Measurements from ENCODE around the gene TAC4. TPM values are rescaled to one million over a fixed set of nuclear protein-coding genes. Genes with fewer than 3 reads are reported as not detected.

Gene TAC4
- total and polyA plus RNA-seq, 9 of the 15 experiments (the other 6 are each of a cell fraction or from before 2014, with no cell fraction given) = 0.17 TPM; not detected in 8

DNA sequence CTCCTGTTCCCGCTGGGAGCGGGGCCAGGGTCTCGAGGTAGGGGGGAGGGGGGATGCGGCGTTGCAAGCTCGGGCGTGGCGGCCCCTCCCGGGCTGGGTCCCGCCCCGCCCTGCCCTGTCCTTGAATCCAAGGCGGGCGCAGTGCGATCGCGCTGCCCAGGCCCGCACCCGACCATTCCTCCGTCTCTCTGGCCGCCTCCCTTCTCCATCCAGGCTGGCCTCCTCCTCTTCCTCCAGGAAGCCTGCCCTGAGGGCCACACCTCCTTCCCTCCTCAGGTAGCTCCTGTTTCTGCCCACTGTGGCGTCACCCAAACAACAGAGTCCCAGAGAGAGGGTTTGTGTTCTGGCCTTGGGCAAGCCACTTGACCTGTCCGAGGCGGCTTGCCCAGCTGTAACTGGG lies 43.0 kb upstream of the TAC4 start:
- Histone ChIP-seq H3K4me1 (replicated peaks in 1 of 2; ENCODE audit: control insufficient read depth in 2 of 2, insufficient read depth in 2 of 2, low read length in 2 of 2) (peaks cover 0 to 11% of the 10 kb centered on the region in 2 experiments; a peak in 2 of 5 replicates), H3K9me3 (replicated peaks; ENCODE audit: control insufficient read depth, insufficient read depth, low read depth, low read length) (no peaks in the 10 kb centered on the region), H3K9me1 (ENCODE audit: control insufficient read depth, insufficient read depth, low read length) (no peaks in the 10 kb centered on the region), H3K27me3 (ENCODE audit: control insufficient read depth in 2 of 2, insufficient read depth in 2 of 2, low read length in 2 of 2) (peaks cover 22 to 55% of the 10 kb centered on the region in 2 experiments), H3K4me2 (ENCODE audit: insufficient read depth, low read length) (no peak overlapping the region), H3K9ac (ENCODE audit: insufficient read depth in 1 of 2, low read depth in 2 of 2, low read length in 2 of 2) (no peak overlapping the region), H3K27ac (ENCODE audit: extremely low read depth, low read depth, low read length) (no peak overlapping the region), H3K4me3 (no peak overlapping the region), H2AFZ (ENCODE audit: low read depth, low read length) (no peak overlapping the region), H4K20me1 (replicated peaks; ENCODE audit: control insufficient read depth, insufficient read depth, low read length) (no peaks in the 10 kb centered on the region), H3K79me2 (ENCODE audit: control insufficient read depth, insufficient read depth, low read length) (no peaks in the 10 kb centered on the region), H3K36me3 (ENCODE audit: control insufficient read depth, insufficient read depth, low read length) (no peaks in the 10 kb centered on the region)
- TF ChIP-seq WHSC1 (IDR thresholded peaks at IDR 0.05; ENCODE audit: low read length) (no peak), ZBTB7A (IDR thresholded peaks at IDR 0.05; ENCODE audit: borderline replicate concordance, control insufficient read depth, low read depth, low read length) (no peak)
- FAIRE-seq (no peak), DNase-seq (ENCODE audit: extremely low read depth in 1 of 4, low spot score in 3 of 4) (no peak), ATAC-seq (no peak)
- POLR2A ChIA-PET = interaction anchor here (0.5 kb wide), 1 partner anchor 62 kb away, joined by 3 read pairs; no protein-coding TSS in a partner anchor
- in situ Hi-C loops (cut with MboI) = no loop called here
- CTCF ChIA-PET (ENCODE audit: low intra/inter-chr PET ratio) = interaction anchor here (0.8 kb wide), 1 partner anchor 11 kb away, joined by 3 read pairs; no protein-coding TSS in a partner anchor
- 15% methylated on average over 7 of the region's 23 CpGs for WGBS (ENCODE audit: insufficient coverage, low coverage, missing lambda C conversion rate)
- BruUV-seq (replicated peaks) = no TSS peak
- intact Hi-C loops (cut with micrococcal nuclease) = no loop called here

DNA sequence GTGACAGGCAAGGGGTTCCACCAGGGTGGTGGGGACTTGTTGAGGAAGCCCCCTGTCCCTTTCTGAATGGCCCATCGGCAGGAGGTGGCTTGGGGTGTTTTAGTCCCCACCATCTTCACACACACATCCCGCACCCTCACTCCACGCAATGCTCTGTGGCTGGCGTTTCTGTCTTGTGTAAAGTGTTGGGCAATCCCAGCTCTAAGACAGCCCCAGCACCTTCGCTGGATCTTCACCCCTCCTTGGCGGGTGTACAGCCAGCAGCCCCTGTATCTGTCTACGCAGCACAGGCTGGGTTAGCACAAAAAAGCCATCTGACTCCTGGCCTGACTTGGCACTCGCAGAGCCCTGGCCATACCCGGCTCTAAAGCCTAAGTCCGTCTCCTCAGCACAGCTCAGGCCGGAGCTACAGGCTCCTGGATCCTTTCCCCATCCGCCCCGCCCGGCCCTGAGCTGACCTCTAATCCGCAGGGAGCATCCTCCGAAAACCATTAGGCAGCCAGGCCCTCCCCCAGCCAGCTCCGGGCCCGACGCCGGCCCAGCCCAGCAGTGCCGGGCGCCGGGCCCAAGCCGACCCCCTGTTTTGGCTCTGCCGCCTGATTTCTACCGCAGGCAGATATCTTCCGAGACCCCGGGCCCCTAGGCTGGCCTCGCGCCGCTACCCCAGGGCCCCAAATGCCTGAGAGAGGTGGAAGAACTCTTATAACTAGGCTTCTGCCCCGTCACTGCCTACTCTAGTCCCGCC lies 42.4 kb upstream of the TAC4 start:
- Histone ChIP-seq H3K9ac (ENCODE audit: insufficient read depth in 1 of 2, low read depth in 2 of 2, low read length in 2 of 2) (no peak overlapping the region), H2AFZ (ENCODE audit: low read depth, low read length) (no peak overlapping the region), H3K4me1 (replicated peaks in 1 of 2; ENCODE audit: control insufficient read depth in 2 of 2, insufficient read depth in 2 of 2, low read length in 2 of 2) (peaks cover 0 to 11% of the 10 kb centered on the region in 2 experiments; a peak in 2 of 5 replicates), H3K27me3 (ENCODE audit: control insufficient read depth in 2 of 2, insufficient read depth in 2 of 2, low read length in 2 of 2) (peaks cover 24 to 61% of the 10 kb centered on the region in 2 experiments), H3K79me2 (ENCODE audit: control insufficient read depth, insufficient read depth, low read length) (no peaks in the 10 kb centered on the region), H4K20me1 (replicated peaks; ENCODE audit: control insufficient read depth, insufficient read depth, low read length) (no peaks in the 10 kb centered on the region), H3K4me3 (no peak overlapping the region), H3K9me1 (ENCODE audit: control insufficient read depth, insufficient read depth, low read length) (no peaks in the 10 kb centered on the region), H3K27ac (ENCODE audit: extremely low read depth, low read depth, low read length) (no peak overlapping the region), H3K36me3 (ENCODE audit: control insufficient read depth, insufficient read depth, low read length) (no peaks in the 10 kb centered on the region), H3K4me2 (ENCODE audit: insufficient read depth, low read length) (no peak overlapping the region), H3K9me3 (replicated peaks; ENCODE audit: control insufficient read depth, insufficient read depth, low read depth, low read length) (no peaks in the 10 kb centered on the region)
- FAIRE-seq = no peak
- in situ Hi-C loops (cut with MboI) = no loop called here
- DNase-seq (ENCODE audit: extremely low read depth in 1 of 4, low spot score in 3 of 4) = no peak
- peak; percentile 47 for ATAC-seq
- WGBS (ENCODE audit: insufficient coverage, low coverage, missing lambda C conversion rate) = 4% methylated on average over 19 of the region's 33 CpGs
- no TSS peak for BruUV-seq (replicated peaks)
- ChIA-PET POLR2A (interaction anchor here (0.5 to 0.7 kb wide), 2 partner anchors 38 to 62 kb away, joined by 3 to 4 read pairs; no protein-coding TSS in a partner anchor), CTCF (ENCODE audit: low intra/inter-chr PET ratio) (interaction anchor here (0.8 kb wide), 1 partner anchor 12 kb away, joined by 3 read pairs; no protein-coding TSS in a partner anchor)
- TF ChIP-seq ZNF184 (CRISPR knock-in tag; IDR thresholded peaks at IDR 0.05) (no peak), DDX20 (tag; IDR thresholded peaks at IDR 0.05; ENCODE audit: low read depth) (no peak), CEBPG (CRISPR knock-in tag; IDR thresholded peaks at IDR 0.05) (no peak), CEBPG (tag; conservative IDR thresholded peaks at IDR 0.05 in 1 of 2, IDR thresholded peaks at IDR 0.05 in 1 of 2) (peak in 1 of 2 experiments; percentile 25; a peak in 1 of 4 replicates), JUN (IDR thresholded peaks at IDR 0.05; ENCODE audit: borderline replicate concordance, low read depth, low read length) (no peak), JUN (CRISPR knock-in tag; IDR thresholded peaks at IDR 0.05; ENCODE audit: borderline replicate concordance) (no peak), CEBPB (tag; IDR thresholded peaks at IDR 0.05) (peak; percentile 46), DNMT1 (IDR thresholded peaks at IDR 0.05) (no peak)
- intact Hi-C loops (cut with micrococcal nuclease) = no loop called here

Measured in K562 (cell line).